ENCODE results near the gene C10orf62. TPM values are rescaled to one million over a fixed set of nuclear protein-coding genes. Genes with fewer than 3 reads are reported as not detected.

The C10orf62 gene
- total RNA-seq, 1 experiment from 2014 or later = not detected

GRCh38 chr10:97640174-97640867, 50.8 kb downstream of the C10orf62 start, which contains the start of gene PI4K2A:
Gene PI4K2A (plus strand): TSS chr10:97640671. CDS start chr10:97640743, 72 bp downstream.
- ATAC-seq (peak; percentile 98), DNase-seq (ENCODE audit: low spot score) (peak; percentile 100)
- H3K9me3 Mint-ChIP-seq = no peaks in the 10 kb centered on the region
- peak within 1 kb of the TSS; percentile 94 for H3K4me3 Mint-ChIP-seq
- CTCF ChIA-PET = interaction anchor here (0.5 to 1.6 kb wide), 9 partner anchors 9 to 239 kb away, joined by 3 to 5 read pairs (median 3); partner anchors contain the start of genes ANKRD2, AVPI1, RRP12 and ZFYVE27
- H3K4me1 Mint-ChIP-seq = peaks cover 27% of the 10 kb centered on the region
- TF ChIP-seq FOXP4 (CRISPR knock-in tag; IDR thresholded peaks at IDR 0.05) (peak; percentile 69; the same call in 1 of the 2 replicates), SP1 (CRISPR knock-in tag; conservative IDR thresholded peaks at IDR 0.05) (peak; percentile 75), FOXK1 (CRISPR knock-in tag; IDR thresholded peaks at IDR 0.05) (peak; percentile 98), ZNF232 (CRISPR knock-in tag; IDR thresholded peaks at IDR 0.05) (no peak), MAX (CRISPR knock-in tag; IDR thresholded peaks at IDR 0.05) (0 out of 2 replicates have a peak, but pooled peaks have one; percentile 48), ETV6 (CRISPR knock-in tag; IDR thresholded peaks at IDR 0.05) (peak; percentile 51; the same call in 1 of the 2 replicates), NFYB (CRISPR knock-in tag; conservative IDR thresholded peaks at IDR 0.05; ENCODE audit: low read depth) (peak; percentile 84), NR2C2 (CRISPR knock-in tag; IDR thresholded peaks at IDR 0.05) (no peak)
- POLR2A ChIA-PET = interaction anchor here (0.5 to 1.3 kb wide), 5 partner anchors 47 to 184 kb away, joined by 3 to 5 read pairs (median 3); partner anchors contain the start of gene AVPI1
- peaks cover 24% of the 10 kb centered on the region for H3K36me3 Mint-ChIP-seq
- H3K27me3 Mint-ChIP-seq (ENCODE audit: low read depth) = no peaks in the 10 kb centered on the region
- H3K27ac Mint-ChIP-seq = peak within 1 kb of the TSS; percentile 99

Other genes starting within 250 kb of the C10orf62 start
- 44.9 to 56.6 TPM (median 45.6 TPM) in 3 replicates for gene RRP12, start 188.4 kb upstream of the C10orf62 start, total RNA-seq (2021)
- 833 to 990 TPM (median 989 TPM) in 3 replicates for gene PGAM1, start 163.5 kb upstream of the C10orf62 start, total RNA-seq (2021)
- 48.4 to 53.7 TPM (median 50.0 TPM) in 3 replicates for gene EXOSC1, start 143.7 kb upstream of the C10orf62 start, total RNA-seq (2021)
- 39.6 to 44.4 TPM (median 44.0 TPM) in 3 replicates for gene ZDHHC16, start 143.5 kb upstream of the C10orf62 start, total RNA-seq (2021)
- 135 to 153 TPM (median 141 TPM) in 3 replicates for gene MMS19, start 91.3 kb upstream of the C10orf62 start, total RNA-seq (2021)
- gene UBTD1, start 90.8 kb upstream of the C10orf62 start, total RNA-seq (2021) = 29.1 to 35.7 TPM (median 31.2 TPM) in 3 replicates
- gene ANKRD2, start 16.9 kb upstream of the C10orf62 start, total RNA-seq (2021) = not detected in 3 replicates
- 0.15 to 0.62 TPM (median 0.55 TPM) in 3 replicates for gene HOGA1, start 5.3 kb upstream of the C10orf62 start, total RNA-seq (2021)
- gene MORN4, start 43.8 kb downstream of the C10orf62 start, total RNA-seq (2021) = 21.8 to 27.1 TPM (median 24.0 TPM) in 3 replicates
- 18.6 to 19.6 TPM (median 19.5 TPM) in 3 replicates for gene PI4K2A, start 51.0 kb downstream of the C10orf62 start, total RNA-seq (2021)
- gene AVPI1, start 97.5 kb downstream of the C10orf62 start, total RNA-seq (2021) = 8.1 to 9.8 TPM (median 9.0 TPM) in 3 replicates
- 36.8 to 37.7 TPM (median 36.9 TPM) in 3 replicates for gene MARVELD1, start 124.0 kb downstream of the C10orf62 start, total RNA-seq (2021)
- 23.2 to 26.9 TPM (median 26.0 TPM) in 3 replicates for gene ZFYVE27, start 147.4 kb downstream of the C10orf62 start, total RNA-seq (2021)
- 2.4 to 3.5 TPM (median 3.1 TPM) in 3 replicates for gene SFRP5, start 182.3 kb downstream of the C10orf62 start, total RNA-seq (2021)

Measured in WTC11 (cell line).